A673 (cell line): Measurements from ENCODE around the gene KRTAP4-8. TPM values are rescaled to one million over a fixed set of nuclear protein-coding genes. Genes with fewer than 3 reads are reported as not detected.
"Not testable (repeated sequence)": the region's sequence is repeated elsewhere in the genome, so short reads cannot be mapped to it uniquely, and the experiment has no call there.

Experiments
- BruUV-seq: library from RNA; stranded (reverse); fragments of 400-500 nt; replicated peaks from 2 replicates; lab custom pipeline; 2021; lab: Mats Ljungman, UMichigan
- CTCF ChIA-PET: fragments of 300-600 bp; sonication (Branson Sonifier 250); formaldehyde crosslinking; loops from one replicate; lab custom pipeline; 2022; ENCODE audit warnings: antibody characterized with exemption; lab: Charles Lee
- POLR2A ChIA-PET: fragments of 300-600 bp; sonication (Branson Sonifier 250); formaldehyde crosslinking; loops from one replicate; lab custom pipeline; 2022; ENCODE audit warnings: antibody characterized with exemption; ENCODE audit not compliant: low non-redundant PET; lab: Charles Lee
- DNase-seq: peaks from one replicate; pipeline ENCODE4 v3.0.0-alpha.2; 2015; ENCODE audit warnings: low spot score
- H3K27ac ChIP-seq: fragments of 200-600 bp; sonication (generic); 2 replicates; pipeline ENCODE4 v1.5.1; 2016; ENCODE audit warnings: mixed run types, low read depth, mild to moderate bottlenecking, mixed read lengths, antibody characterized with exemption, low read length; ENCODE audit not compliant: poor library complexity, severe bottlenecking
- H3K27me3 ChIP-seq: fragments of 200-600 bp; sonication (generic); replicated peaks from 2 replicates; pipeline ENCODE4 v1.6.1; 2017; ENCODE audit warnings: mixed run types, low read depth, mild to moderate bottlenecking, mixed read lengths, antibody characterized with exemption, low read length; ENCODE audit not compliant: insufficient read depth, poor library complexity
- H3K36me3 ChIP-seq: fragments of 200-600 bp; sonication (generic); 2 replicates; pipeline ENCODE4 v1.6.1; 2016; ENCODE audit warnings: mixed run types, mild to moderate bottlenecking, mixed read lengths, antibody characterized with exemption, low read length; ENCODE audit not compliant: insufficient read depth, poor library complexity, severe bottlenecking
- H3K4me1 ChIP-seq: fragments of 200-600 bp; sonication (generic); 2 replicates; pipeline ENCODE4 v1.6.1; 2017; ENCODE audit warnings: mixed run types, mild to moderate bottlenecking, mixed read lengths, antibody characterized with exemption, low read length; ENCODE audit not compliant: insufficient read depth, poor library complexity, severe bottlenecking
- H3K4me3 ChIP-seq: fragments of 200-600 bp; sonication (generic); 2 replicates; pipeline ENCODE4 v1.5.1; 2016; ENCODE audit warnings: low read depth, mixed run types, mild to moderate bottlenecking, mixed read lengths, low read length; ENCODE audit not compliant: poor library complexity, severe bottlenecking
- H3K9me3 ChIP-seq: fragments of 200-600 bp; sonication (generic); 2 replicates; pipeline ENCODE4 v1.6.1; 2016; ENCODE audit warnings: mixed run types, low read depth, mild to moderate bottlenecking, mixed read lengths, antibody characterized with exemption, low read length; ENCODE audit not compliant: poor library complexity, severe bottlenecking
- EZH2 ChIP-seq: fragments of 200-600 bp; sonication (generic); IDR thresholded peaks from 2 replicates; pipeline ENCODE4 v1.6.1; 2017; ENCODE audit warnings: borderline replicate concordance, low read depth, mild to moderate bottlenecking, mixed read lengths, antibody characterized with exemption, low read length; ENCODE audit not compliant: poor library complexity, severe bottlenecking
- intact Hi-C: fragments of 100-400 bp; cut with micrococcal nuclease; formaldehyde crosslinking; loops from one replicate; pipeline ENCODE4 v1.10.0; 2022; ENCODE audit not compliant: unreplicated experiment
- total RNA-seq: library from RNA; stranded (reverse); gene quantifications from 2 replicates; pipeline ENCODE4 v1.2.3, GENCODE V29; 2021
- TF ChIP-seq, protein P1 (sequence below): fragments of 300-800, 200-600 bp; sonication (generic); conservative IDR thresholded peaks from 2 replicates; pipeline ENCODE4 v1.5.1; 2017; ENCODE audit warnings: low read depth, mild to moderate bottlenecking, antibody characterized with exemption, low read length, moderate library complexity, mixed read lengths

The KRTAP4-8 gene
- total RNA-seq, 1 experiment from 2014 or later: not detected

DNA sequence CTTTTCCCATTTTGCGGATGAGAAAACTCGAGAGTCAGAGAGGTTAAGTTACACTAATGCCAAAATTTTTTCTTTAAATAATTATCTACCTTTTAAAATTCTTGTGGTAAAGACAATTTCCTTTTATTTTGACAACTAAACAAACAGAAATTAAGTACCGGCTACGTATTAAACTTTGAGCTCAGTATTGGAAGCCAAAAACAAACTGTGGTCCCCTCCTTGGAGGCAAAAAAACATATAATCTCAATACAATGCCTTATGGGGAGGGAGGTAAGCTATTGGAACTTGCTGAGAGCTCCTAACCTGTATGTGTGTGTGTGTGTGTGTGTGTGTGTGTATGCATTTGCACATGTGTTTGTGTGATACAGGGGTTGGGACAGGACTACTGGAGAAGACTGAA lies 34.5 kb downstream of the KRTAP4-8 start:
- DNase-seq: no peak
- BruUV-seq: no TSS peak
- H3K27ac ChIP-seq: no peak overlapping the region
- no peaks in the 10 kb centered on the region for H3K36me3 ChIP-seq
- no peak overlapping the region for H3K4me3 ChIP-seq
- intact Hi-C loops: no loop called here
- TF ChIP-seq, protein P1, sequence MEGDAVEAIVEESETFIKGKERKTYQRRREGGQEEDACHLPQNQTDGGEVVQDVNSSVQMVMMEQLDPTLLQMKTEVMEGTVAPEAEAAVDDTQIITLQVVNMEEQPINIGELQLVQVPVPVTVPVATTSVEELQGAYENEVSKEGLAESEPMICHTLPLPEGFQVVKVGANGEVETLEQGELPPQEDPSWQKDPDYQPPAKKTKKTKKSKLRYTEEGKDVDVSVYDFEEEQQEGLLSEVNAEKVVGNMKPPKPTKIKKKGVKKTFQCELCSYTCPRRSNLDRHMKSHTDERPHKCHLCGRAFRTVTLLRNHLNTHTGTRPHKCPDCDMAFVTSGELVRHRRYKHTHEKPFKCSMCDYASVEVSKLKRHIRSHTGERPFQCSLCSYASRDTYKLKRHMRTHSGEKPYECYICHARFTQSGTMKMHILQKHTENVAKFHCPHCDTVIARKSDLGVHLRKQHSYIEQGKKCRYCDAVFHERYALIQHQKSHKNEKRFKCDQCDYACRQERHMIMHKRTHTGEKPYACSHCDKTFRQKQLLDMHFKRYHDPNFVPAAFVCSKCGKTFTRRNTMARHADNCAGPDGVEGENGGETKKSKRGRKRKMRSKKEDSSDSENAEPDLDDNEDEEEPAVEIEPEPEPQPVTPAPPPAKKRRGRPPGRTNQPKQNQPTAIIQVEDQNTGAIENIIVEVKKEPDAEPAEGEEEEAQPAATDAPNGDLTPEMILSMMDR: no peak
- no peak for TF ChIP-seq EZH2
- POLR2A ChIA-PET: no interaction called here
- H3K4me1 ChIP-seq: no peaks in the 10 kb centered on the region
- CTCF ChIA-PET: no interaction called here
- no peaks in the 10 kb centered on the region for H3K9me3 ChIP-seq
- H3K27me3 ChIP-seq: no peaks in the 10 kb centered on the region

DNA sequence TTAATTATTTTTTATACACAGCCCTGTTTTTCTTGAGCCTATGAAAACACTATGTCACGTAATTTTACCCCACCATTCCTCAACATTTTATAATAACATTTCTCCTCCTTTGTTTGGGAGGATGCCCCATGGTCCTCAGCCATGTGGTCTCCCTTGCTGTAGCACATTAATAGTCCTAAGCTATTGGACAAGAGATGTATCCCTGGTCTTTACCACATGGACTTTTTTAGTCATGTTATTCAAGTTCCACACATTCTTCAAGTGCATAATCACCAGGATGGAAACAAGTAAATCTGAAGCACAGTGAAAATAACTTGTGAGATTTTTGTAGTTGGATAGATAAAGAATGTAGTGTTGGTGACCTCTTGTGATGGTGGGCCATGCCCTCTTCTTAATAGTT lies 36.0 kb downstream of the KRTAP4-8 start:
- TF ChIP-seq, protein P1: no peak
- no peak for TF ChIP-seq EZH2
- no TSS peak for BruUV-seq
- CTCF ChIA-PET: no interaction called here
- intact Hi-C loops: no loop called here
- DNase-seq: no peak
- POLR2A ChIA-PET: no interaction called here
- H3K4me1 ChIP-seq: no peaks in the 10 kb centered on the region
- no peaks in the 10 kb centered on the region for H3K9me3 ChIP-seq
- H3K27me3 ChIP-seq: no peaks in the 10 kb centered on the region
- H3K27ac ChIP-seq: no peak overlapping the region
- no peak overlapping the region for H3K4me3 ChIP-seq
- H3K36me3 ChIP-seq: no peaks in the 10 kb centered on the region

DNA sequence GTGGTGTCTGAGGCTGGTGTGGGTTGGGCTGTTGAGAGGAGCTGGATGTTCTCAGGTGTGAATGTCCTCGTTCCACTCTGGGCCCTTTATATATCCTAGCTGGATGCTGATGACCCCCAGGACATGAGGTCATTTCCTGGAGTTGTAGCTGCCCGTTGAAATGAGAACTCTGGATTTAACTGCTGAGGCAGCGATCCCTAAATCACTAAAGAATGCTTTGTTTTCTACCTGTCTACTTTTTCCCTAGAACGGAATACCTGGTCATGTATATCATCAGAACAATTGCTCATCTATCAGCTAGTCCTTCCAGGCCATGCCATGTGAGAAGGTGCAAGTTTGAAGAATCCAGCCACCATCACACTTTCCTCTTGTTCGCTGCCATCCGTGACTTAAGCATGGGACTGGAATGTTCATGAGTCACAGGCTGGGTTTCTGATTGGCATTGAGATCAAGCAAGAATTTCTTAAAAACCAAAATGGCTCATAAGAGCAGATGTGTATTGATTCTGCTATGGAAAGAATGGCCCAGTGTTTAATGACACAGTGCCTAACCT lies 37.8 kb downstream of the KRTAP4-8 start, which contains the start of gene KRTAP2-3:
TSS of gene KRTAP2-3 (minus strand) at position 63 of the 553 bp plus-strand sequence. CDS start 64 bp downstream, outside the sequence.
- Histone ChIP-seq H3K4me1 (no peaks in the 10 kb centered on the region), H3K27me3 (no peaks in the 10 kb centered on the region), H3K9me3 (no peaks in the 10 kb centered on the region), H3K27ac (no peak within 1 kb of the TSS), H3K36me3 (no peaks in the 10 kb centered on the region), H3K4me3 (no peak within 1 kb of the TSS)
- no peak for TF ChIP-seq EZH2
- TF ChIP-seq, protein P1: no peak
- no TSS peak for BruUV-seq
- DNase-seq: no peak
- intact Hi-C loops: no loop called here
- ChIA-PET CTCF (no interaction called here), POLR2A (no interaction called here)

DNA sequence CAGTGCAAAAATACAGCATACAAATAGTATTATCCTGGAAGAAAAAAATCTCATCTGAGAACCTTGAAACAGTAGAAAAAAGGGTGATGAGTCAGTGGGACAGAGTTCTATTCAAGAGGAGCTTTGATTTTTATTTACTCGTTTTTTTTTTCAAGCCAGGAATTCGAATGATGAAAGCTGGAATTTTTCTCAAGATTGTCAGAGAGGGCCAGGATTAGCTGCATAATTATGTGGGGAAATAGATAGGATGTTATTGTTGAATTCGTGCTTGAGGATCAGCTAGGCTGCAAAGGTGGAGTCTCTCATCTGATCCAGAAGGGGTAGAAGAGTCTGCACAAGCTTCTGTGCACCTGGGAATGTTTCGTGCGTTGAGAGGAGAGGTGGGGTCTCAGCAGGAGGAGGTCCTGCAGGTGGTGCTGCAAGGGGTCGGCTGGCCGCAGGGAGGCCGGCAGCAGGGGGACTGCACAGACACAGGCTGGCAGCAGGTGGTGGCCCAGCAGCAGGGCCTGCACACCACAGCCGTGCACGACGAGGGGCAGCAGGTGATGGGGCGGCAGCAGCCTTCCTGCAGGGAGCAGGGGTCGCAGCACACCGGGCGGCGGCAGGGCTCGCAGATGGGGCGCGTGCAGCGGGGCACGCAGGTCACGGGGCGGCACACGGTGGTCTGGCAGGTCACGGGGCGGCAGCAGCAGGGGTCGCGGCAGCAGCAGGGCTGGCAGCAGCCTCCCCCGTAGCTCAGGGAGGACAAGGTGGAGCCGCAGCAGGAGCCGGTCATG lies 38.5 kb downstream of the KRTAP4-8 start:
- H3K36me3 ChIP-seq, H3K9me3 ChIP-seq, intact Hi-C loops, BruUV-seq, H3K27me3 ChIP-seq, H3K4me1 ChIP-seq, DNase-seq, H3K27ac ChIP-seq, H3K4me3 ChIP-seq, POLR2A ChIA-PET, CTCF ChIA-PET: not testable (repeated sequence)
